Stimulated activated CD4-positive, alpha-beta T cell treated with anti-CD3 and anti-CD28 coated beads, Interleukin-1b, Interleukin-23, amount 100 ng/mL, for 1 hour (primary cell): Measurements from ENCODE around the gene GSTO1.
"Not testable (repeated sequence)": the region's sequence is repeated elsewhere in the genome, so short reads cannot be mapped to it uniquely, and the experiment has no call there.

Source experiments
- DNase-seq, 2 donors: peaks; one replicate each; pipeline ENCODE4 v3.0.0-alpha.2; 2020; ENCODE audit warnings: low read depth in 2 of 2

GSTO1 gene

GRCh38 chr10:104254493-104255310, at the start of gene GSTO1:
Gene GSTO1, plus strand, starts transcription at chr10:104254892. Its CDS starts 37 bp downstream, at chr10:104254929.
- DNase-seq: no peak

- DNase-seq: no peak
Measured at GRCh38 chr10:104208730-104209129, 46.0 kb upstream of the GSTO1 start.

- DNase-seq: peak in 1 of 2 donors; percentile 12
Measured at GRCh38 chr10:104209575-104210198, 45.0 kb upstream of the GSTO1 start.

GRCh38 chr10:104216631-104217030, 38.1 kb upstream of the GSTO1 start:
- no peak for DNase-seq

- no peak for DNase-seq
Measured at GRCh38 chr10:104218751-104219150, 35.9 kb upstream of the GSTO1 start.

GRCh38 chr10:104220522-104220921, 34.2 kb upstream of the GSTO1 start:
- DNase-seq: no peak

GRCh38 chr10:104223304-104223703, 31.4 kb upstream of the GSTO1 start:
- no peak for DNase-seq

- DNase-seq: no peak
Measured at GRCh38 chr10:104230490-104230889, 24.2 kb upstream of the GSTO1 start.

GRCh38 chr10:104231784-104232612, 22.7 kb upstream of the GSTO1 start, which contains the start of gene CFAP43:
Gene CFAP43, minus strand, starts transcription at chr10:104232364. Its CDS starts 118 bp downstream, at chr10:104232246.
- peak; percentile 96 to 99 for DNase-seq

- DNase-seq: no peak
Measured at GRCh38 chr10:104232613-104233102, 22.0 kb upstream of the GSTO1 start.

- DNase-seq: no peak
Measured at GRCh38 chr10:104233817-104234216, 20.9 kb upstream of the GSTO1 start.

- DNase-seq: no peak
Measured at GRCh38 chr10:104234934-104235333, 19.8 kb upstream of the GSTO1 start.

GRCh38 chr10:104235801-104236200, 18.9 kb upstream of the GSTO1 start:
- no peak for DNase-seq

GRCh38 chr10:104240078-104240477, 14.6 kb upstream of the GSTO1 start:
- no peak for DNase-seq

GRCh38 chr10:104242545-104242944, 12.1 kb upstream of the GSTO1 start:
- no peak for DNase-seq

GRCh38 chr10:104243009-104243408, 11.7 kb upstream of the GSTO1 start:
- not testable (repeated sequence) for DNase-seq

- no peak for DNase-seq
Measured at GRCh38 chr10:104243512-104243911, 11.2 kb upstream of the GSTO1 start.

GRCh38 chr10:104245066-104245632, 9.5 kb upstream of the GSTO1 start:
- DNase-seq: no peak

- no peak for DNase-seq
Measured at GRCh38 chr10:104246976-104247375, 7.7 kb upstream of the GSTO1 start.

GRCh38 chr10:104247513-104248146, 7.1 kb upstream of the GSTO1 start:
- no peak for DNase-seq

- not testable (repeated sequence) for DNase-seq
Measured at GRCh38 chr10:104248931-104249330, 5.8 kb upstream of the GSTO1 start.
